GM19372 (cell line): ENCODE measurements around the gene FAM114A2.
A peak's percentile ranks its signal among the peaks of the same experiment; 100 is the strongest.
"Not testable (repeated sequence)": the region's sequence is repeated elsewhere in the genome, so short reads cannot be mapped to it uniquely, and the experiment has no call there.

Source experiments
- ATAC-seq: cut with Tn5 transposase; IDR thresholded peaks from one replicate; pipeline ENCODE4 v1.9.1; 2021; ENCODE audit warnings: mild to moderate bottlenecking, low read depth, moderate library complexity; ENCODE audit not compliant: unreplicated experiment

The FAM114A2 gene

GRCh38 chr5:154053468-154053867, 14.8 kb upstream of the FAM114A2 start:
- no peak for ATAC-seq

DNA sequence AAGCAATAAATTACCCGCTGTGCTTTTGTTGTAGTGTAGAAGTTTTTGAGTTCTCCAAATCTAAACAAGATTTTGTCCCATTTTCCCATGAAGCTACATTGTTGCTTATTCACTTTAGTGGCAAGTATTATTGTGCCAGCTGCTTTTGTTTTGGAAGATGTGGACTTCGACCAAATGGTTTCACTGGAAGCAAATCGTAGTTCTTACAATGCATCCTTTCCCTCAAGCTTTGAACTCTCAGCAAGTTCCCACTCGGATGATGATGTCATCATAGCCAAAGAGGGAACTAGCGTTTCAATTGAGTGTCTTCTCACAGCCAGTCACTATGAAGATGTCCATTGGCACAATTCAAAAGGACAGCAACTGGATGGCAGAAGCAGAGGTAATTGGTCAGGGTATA, 10.9 kb upstream of the FAM114A2 start:
- ATAC-seq, result no peak

DNA sequence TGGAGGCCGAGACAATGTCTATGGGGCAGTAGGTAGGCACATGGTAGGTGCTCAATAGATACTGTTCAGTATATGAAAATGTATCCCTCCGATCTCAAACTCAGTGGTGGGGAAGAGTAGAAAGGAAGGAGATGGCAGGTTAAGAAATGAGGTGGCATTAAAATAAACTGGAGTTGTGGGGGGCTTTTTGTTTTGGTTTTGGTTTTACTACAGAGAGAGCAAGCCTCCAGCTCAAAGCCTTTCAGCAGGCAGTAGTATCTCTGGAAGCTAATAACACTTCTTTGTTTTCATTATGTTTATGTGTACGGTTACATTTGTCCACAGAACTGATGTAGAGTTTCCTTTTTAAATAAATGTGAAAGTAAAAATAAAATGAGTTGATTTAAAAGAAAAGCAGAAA, 8.6 kb upstream of the FAM114A2 start:
- ATAC-seq, result no peak

- no peak for ATAC-seq
Measured at GRCh38 chr5:154046486-154046885, 7.8 kb upstream of the FAM114A2 start.

DNA sequence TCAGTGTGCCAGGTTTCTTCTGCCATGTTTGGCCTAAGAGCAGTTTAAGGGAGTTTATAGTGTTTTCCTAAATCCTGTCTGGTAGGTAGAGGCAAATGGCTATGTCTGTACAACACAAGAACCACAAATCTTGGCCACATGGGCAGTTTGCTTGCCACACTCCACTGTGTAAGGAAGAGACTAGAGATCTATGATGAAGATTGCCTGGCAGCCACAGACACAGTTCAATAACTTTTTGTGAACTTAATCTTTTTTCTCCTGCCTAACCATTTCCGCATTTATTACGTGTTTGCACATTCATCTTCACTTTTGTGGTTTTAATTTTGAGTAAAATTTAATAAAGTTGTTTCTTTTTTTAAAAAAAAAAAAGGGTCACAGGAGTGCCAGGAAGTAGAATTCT, 5.9 kb upstream of the FAM114A2 start:
- ATAC-seq, result no peak

GRCh38 chr5:154044099-154044498, 5.4 kb upstream of the FAM114A2 start:
- no peak for ATAC-seq

GRCh38 chr5:154042766-154043165, 4.1 kb upstream of the FAM114A2 start:
- no peak for ATAC-seq

- no peak for ATAC-seq
Measured at GRCh38 chr5:154039458-154039829, 734 bp upstream of the FAM114A2 start.

GRCh38 chr5:154038261-154038706, 426 bp downstream of the FAM114A2 start:
- peak; percentile 50 for ATAC-seq

GRCh38 chr5:154034944-154035343, 3.8 kb downstream of the FAM114A2 start:
- no peak for ATAC-seq

GRCh38 chr5:154031937-154032489, 6.7 kb downstream of the FAM114A2 start:
- no peak for ATAC-seq

DNA sequence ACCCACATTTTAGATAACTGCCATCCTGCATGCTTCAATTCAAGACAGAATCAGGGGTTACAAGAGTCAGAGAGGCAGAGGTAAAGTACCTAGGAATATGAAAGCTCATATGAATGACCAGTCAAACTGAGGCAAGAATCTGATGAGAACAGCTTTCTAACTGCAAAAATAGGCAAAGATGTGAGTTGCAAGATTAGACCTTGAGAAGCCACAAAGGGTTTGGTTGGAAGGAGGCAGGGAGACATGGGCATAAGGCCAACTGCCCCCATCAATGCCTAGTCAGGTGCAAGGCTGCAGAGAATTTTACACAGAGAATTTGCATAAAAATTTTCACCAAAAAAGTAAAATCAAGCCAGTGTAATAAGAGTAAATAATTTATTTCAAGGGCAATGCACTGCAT, 12.8 kb downstream of the FAM114A2 start:
- ATAC-seq, result no peak

- ATAC-seq, result not testable (repeated sequence)
Measured at GRCh38 chr5:154018919-154019318, 19.8 kb downstream of the FAM114A2 start.

GRCh38 chr5:154015071-154015693, 23.5 kb downstream of the FAM114A2 start:
- ATAC-seq, result no peak

GRCh38 chr5:154010660-154011059, 28.1 kb downstream of the FAM114A2 start:
- no peak for ATAC-seq

- ATAC-seq, result no peak
Measured at GRCh38 chr5:154005648-154006047, 33.1 kb downstream of the FAM114A2 start.

DNA sequence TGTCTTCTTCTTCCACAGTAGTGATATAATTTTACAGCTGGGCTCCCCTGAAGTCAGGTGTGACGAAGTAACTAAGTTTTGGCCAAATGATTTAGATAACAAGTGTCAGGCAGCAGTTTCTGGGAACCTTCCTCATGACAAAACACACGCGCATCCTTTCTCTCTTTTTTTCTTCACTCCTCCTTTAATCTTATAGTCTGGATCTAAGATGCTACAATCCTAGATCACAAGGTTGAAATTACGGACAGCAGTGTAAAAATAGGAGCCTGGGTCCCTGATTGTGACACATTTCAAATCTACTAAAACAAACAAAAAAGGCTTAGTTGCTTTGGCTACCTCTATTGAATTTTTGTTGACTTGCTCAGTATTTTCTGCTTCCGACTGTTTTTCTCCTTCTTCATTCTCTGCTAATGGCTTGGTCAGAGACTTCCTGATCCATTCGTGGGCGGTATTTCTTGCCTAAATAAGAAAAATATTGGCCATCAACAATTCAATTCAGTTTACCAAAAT, 36.1 kb downstream of the FAM114A2 start:
- ATAC-seq, result no peak

GRCh38 chr5:154002093-154002492, 36.6 kb downstream of the FAM114A2 start:
- ATAC-seq, result no peak

- no peak for ATAC-seq
Measured at GRCh38 chr5:154000703-154001102, 38.0 kb downstream of the FAM114A2 start.

- no peak for ATAC-seq
Measured at GRCh38 chr5:153999995-154000394, 38.7 kb downstream of the FAM114A2 start.

DNA sequence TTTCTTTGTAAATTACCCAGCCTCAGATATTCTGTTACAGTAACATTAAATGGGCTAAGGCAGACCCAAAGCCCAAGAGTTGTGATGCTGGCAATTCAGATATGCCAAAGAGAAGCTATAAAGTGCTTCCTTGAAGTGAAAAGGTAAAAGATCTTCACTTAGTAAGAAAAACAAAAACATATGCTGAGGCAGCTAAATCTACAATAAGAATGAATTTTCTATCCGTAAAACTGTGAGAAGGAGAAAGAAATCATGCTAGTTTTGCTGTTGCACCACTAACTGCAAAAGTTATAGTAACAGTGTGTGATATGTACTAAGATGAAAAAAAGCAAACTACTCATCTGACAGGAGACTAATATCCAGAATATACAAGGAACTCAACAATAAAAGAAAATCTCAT, 39.9 kb downstream of the FAM114A2 start:
- ATAC-seq, result no peak

GRCh38 chr5:153998010-153998409, 40.7 kb downstream of the FAM114A2 start:
- ATAC-seq, result no peak
